KG1 (cell line): ENCODE measurements around the gene NHLRC1.

Experiments
- DNase-seq: peaks from one replicate; lab custom pipeline; 2025; lab: John Stamatoyannopoulos, UW

Gene NHLRC1

DNA sequence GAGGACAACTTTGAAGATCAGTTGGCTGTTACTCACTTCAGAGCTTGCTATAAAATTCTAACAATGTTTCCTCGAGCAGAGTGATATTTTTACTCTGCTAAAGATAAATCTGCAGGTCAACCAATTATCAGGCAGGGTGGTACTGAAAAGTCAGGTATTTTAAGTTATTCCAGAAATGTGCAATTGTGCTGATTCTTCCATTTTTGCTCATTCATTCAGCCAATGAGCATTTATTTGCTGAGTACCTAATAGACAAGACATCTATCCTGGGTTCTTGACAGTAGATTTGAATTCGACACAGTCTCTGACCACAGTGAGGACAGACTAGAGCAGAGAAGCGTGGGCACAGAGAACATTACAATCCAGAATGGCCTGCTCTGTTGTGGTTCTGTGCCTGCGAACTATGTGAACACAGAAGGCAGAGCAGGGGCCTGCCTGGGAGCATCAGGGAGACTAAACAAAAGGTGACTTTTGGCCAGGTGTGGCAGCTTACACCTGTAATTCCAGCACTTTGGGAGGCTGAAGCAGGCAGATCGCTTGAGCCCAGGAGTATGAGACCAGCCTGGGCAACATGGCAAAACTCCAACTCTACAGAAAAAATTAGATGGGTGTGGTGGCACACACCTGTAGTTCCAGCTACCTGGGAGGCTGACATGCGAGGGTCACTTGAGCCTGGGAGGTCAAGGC lies 17.6 kb upstream of the NHLRC1 start:
- DNase-seq, result no peak

DNA sequence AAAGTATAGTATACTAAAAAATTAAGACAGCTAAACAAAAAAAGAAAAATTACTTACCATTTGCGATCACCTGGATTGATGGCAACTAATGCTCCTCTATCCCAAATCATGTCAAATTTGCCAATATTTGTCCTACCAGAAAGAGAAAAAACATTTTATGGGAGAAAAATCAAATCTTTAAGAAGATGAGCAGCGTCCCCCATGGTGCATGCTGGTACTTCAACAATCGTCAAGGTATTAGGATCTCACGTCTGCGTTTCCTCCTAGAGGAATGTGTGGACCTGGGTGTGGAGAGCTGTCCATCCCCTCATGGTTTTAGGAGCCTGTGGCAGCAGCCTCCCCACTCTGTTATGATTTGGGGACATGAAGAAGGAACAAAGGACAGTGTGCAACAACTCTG lies 16.4 kb upstream of the NHLRC1 start:
- no peak for DNase-seq

DNA sequence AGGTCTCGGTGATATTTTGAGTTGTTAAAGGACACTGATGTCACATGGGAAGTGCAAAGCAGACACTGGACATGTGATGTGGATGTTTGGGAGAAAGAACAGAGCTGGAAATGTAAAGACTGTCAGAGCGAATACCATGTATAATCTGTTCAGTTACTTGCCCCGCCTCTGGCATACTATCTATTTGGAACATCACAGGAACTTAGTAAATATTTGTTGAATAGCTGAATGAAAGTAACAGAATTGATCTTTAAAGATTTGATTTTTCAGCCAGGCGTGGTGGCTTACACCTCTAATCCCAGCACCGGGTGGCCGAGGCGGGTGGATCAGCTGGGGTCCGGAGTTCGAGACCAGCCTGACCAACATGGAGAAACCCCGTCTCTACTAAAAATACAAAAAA lies 13.8 kb upstream of the NHLRC1 start:
- no peak for DNase-seq

DNA sequence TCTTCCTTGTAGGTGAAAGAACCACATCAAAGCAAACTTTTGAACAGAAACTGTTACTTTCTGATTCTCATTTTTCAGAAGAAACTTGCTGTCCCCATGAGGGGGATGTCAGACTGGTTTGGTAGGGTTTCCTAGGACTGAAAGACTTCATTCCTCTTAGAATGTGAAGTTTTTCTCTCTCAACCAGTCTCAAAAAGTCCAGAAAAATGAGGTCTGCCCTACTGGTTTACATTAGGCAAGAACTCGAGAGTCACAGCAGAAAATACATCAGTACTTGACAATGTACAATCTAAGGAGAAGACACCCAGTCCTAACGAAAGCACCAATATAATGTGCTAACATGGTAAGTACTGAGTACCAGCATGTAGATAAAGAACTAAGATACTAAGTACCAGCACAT lies 12.7 kb upstream of the NHLRC1 start:
- DNase-seq, result no peak

DNA sequence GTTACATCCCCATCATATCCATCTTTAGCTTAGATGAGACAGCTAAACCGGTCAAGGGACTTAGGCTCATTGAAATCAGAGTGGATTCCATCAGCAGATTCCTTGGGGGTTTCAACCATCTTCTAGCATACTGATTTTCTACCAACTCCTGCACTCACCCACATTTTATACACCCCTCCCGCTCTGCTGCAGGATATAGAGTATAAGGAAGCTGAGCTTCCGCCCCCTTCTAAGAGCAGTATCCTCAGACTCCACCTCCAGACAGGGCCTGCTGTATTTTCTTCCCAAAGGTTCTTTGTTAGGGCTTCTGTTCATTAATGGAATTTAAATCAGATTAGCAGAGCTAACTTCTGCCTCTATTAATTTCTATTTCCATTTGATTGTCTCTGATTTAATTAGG lies 9.9 kb upstream of the NHLRC1 start:
- DNase-seq, result no peak

DNA sequence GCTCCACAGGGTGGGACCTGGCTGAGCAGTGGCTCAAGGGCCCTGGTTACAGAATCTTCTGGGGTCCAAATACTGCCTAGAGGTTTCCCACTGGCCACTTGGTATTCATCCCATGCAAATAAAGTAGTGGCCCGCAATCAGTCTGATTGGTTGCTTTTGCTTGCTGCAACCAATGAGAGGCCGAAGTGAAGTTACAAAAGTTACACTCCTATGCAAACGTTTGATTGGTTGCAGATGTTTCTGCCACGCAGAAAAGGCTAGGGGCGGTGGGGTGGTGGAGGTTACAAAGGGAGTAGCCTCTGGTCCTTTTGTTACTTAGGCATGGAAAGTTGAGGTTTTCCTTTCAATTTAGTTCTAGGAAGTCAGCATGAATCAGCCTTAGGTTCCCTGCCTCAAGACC lies 3.6 kb upstream of the NHLRC1 start:
- DNase-seq, result no peak

DNA sequence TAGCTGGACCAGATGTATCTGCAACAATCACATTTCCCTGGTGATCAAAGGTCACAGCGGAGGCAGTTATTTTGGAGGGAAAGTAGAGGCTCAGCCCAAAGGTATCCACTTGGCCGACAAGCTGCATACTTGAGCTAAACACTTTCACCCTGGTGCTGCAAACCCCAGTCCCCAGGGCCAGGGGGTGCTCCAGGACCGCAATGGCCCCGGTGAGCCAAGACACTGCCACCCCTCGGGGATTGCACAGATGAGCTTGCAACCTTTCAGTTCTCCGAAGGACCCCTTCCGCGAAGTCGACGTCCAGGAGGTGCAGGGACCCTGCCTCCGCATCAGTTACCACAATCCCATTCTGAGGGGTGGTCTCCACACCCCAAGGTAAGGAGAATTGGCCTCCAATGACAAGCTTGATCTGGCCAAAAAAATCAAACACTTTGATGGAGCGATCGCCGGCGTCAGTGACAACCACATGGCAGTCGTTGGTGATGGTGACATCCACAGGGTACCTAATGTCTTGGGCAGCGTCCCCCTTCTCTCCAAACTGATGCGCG lies 823 bp downstream of the NHLRC1 start:
- DNase-seq, result no peak

DNA sequence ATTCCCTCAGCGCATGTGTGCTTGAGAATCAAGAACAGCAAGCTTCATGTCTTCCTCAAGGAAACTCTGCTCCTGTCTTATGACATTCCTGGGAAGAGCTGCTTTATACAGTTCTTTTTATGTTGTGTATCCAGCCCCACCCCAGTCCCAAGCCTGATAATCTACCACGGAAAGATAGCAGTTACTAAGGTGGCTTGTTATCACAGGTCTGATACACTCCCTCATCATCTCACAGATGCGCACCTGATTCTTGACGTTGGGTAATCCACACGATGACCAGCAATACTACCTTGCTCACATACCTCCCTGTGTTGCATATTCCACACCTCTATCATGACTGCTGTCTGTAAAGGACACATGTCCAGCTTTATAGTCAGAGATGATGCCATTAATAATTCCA lies 3.2 kb downstream of the NHLRC1 start:
- no peak for DNase-seq

DNA sequence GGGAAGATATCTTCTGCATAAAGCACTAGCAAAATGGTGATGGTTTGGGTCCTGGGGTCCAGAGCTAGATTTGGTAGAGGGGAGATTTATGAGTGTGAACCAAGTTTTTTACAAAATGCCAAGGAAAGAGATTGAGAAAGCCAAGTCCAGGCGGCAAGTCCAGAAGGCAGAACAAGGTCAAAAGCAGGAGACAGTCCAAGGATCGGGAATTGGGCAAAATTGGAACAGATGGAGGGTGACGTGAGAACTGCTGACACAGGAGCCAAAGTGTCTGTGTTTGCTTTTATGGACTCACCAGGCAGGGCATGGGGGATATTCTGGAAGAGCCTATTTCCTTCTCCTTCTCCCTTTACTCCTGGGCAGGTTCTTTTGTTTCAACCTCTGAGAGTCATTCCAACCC lies 4.1 kb downstream of the NHLRC1 start:
- no peak for DNase-seq

DNA sequence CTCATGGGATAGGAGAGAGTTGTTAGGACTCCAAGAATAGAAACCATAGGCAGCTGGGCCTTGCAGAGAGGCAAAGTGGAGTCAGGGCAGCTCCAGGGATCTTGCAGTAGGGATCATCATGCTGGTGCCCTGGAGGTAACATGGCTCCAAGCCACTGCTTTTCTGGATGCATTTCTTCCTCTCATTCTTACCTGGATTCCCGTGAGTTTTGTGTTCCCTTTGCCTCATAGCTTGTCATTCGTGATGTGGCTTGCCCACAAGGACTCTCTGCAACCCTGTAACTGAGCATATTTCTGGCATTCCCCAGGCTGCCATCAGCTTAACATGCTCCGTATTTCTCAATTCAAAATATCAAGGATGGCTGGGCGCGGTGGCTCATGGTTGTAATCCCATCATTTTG lies 5.3 kb downstream of the NHLRC1 start:
- no peak for DNase-seq

DNA sequence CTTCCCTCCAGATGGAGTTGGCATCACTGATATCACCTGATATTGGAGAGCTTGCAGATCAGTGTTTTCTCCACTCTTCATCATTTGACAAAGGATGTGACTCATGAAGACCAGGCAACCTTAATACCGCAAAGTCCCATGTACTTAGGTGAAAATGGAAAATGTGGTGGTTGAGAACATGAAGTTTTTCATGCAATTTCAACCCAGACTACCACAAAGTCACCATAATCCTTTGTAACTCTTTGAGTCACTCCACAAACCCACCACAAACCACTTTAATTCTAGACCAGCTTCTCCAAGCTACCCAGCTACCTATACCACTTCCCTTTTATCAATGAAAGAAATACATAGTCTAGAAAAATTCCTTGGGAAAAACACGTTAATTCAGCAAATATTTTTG lies 7.1 kb downstream of the NHLRC1 start:
- no peak for DNase-seq

DNA sequence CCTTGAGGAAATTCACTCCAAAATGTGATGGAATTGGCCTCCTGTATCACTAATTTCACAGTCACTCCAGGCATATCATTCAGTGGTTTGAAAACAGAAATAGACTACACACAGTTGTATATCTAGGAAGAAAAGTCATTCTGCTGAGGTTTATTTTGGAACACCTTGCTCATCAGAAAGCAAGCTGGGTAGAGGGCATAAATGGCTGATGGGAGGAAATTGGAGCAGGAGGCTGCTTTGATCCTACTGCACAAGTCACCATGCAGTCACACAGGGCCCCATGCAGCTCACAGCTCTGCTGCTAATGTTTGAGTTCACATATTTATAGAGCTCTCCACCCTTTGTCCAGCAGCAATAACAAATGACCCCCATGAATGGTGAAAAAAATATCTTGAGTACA lies 12.3 kb downstream of the NHLRC1 start:
- DNase-seq, result no peak

DNA sequence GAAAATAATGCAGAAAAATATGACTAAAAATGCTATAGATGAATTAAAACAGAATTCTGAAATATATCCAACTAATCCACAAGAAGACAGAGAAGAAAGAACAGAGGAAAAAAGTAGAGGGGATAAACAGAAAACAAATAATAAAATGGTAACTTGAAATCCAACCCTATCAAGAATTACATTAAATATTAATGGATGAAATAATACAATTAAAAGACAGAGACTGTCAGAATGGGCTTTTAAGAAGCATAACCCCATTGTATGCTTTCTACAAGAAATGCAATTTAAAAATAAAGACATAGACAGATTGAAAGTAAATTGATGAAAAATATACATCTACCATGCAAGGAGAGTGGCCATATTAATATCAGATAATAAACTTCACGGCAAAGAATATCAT lies 15.4 kb downstream of the NHLRC1 start:
- no peak for DNase-seq

DNA sequence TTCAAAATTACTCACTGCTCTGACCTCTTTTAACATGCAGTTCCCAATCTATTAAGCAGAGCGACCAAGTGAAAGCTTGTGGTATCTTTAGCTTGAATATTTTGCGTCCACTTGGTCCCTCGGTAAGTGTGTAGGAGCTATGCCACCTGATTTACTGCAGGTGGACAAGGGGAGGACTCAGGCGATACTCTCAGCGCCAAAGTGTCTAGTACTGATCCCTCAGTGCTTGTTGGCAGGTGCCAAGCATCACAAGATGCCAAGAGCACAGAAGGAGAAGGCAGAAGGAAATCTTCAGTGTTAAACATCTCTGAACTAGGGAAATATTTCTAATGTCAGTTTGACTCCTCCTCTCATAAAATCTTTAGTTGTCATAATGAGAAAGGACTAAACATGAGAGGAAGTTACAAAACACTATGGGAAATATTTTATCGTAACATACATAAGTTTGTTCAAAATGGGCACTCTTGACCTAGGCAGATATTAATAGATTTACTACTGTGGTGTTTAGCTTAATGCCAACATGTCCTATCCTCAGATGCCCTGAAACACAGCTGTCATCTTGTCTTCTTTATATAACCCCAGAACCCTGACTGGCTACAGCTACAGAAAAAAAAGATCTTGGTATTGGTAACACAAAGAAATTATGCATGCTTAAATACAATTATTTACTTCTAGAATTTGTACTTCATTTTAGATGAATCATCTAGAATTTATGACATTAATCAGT lies 19.5 kb downstream of the NHLRC1 start:
- DNase-seq, result no peak

DNA sequence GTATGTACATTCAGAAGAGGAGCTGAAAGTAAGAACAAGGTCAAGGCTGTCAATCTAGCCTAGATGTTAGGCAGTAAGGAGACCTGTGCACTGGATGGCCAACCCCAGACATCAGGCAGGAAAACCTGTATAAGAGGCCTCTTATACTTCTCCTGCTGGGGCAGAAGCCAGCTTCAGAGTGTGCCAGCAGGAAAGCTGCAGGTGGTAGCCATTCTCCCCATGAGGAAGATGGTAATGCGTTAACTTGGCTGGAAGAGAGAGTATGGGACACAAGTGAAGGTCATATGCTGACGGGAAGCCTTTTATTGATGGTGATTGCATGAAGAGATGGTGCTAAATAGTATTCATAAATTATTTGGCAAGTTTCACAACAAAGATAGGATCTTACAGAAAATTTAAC lies 20.6 kb downstream of the NHLRC1 start:
- DNase-seq, result no peak

DNA sequence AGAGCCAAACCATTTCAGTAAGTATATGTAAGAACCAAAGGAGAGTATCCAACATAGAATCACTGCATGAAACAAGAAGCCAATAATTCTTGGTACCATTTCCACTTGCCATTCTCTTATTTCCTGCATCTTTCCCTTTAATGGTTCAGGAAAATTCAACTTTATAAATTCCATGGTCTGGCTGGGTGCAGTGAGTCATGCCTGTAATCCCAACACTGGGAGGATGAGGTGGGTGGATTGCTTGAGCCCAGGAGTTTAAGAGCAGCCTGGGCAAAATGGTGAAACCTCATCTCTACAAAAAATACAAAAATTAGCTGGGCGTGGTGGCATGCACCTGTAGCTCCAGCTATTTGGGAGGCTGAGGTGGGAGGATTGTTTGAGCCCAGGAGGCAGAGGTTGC lies 21.2 kb downstream of the NHLRC1 start:
- DNase-seq, result no peak

DNA sequence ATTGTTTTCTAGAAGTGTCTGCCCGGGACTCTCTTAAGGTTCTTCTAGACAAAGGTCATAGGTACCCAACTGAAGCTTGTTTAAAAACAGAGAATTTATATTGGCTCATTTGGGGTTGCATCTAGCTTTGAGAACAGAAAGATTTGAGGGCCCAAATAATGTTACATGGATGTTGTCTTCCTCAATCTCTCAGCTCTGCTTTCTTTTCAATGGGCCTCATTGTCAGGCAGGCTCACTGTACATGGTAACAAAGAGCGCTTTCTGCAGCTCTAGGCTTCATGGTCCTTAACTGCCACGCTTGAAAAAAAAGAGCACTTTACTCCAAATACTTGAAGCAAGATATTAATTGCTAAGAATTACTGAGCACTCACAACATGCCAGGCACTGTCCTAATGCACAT lies 22.2 kb downstream of the NHLRC1 start:
- no peak for DNase-seq

DNA sequence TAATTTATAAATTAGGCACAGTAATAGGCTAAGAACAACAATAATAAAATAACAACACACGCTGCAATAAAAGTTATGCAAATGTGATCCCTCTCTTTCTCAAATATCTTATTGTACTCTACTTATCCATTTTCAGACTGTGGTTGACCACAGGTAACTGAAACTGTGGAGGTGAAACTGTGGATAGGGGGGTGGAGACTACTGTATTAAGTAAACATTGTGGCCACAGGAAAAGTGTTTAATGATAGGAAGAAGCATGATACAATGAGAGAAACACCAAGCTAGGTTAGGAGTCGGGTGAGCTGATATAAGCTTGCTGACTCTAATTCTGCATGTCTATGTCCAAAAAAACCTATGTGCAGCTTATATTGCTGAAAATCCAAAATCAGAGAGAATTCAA lies 23.0 kb downstream of the NHLRC1 start:
- DNase-seq, result no peak

DNA sequence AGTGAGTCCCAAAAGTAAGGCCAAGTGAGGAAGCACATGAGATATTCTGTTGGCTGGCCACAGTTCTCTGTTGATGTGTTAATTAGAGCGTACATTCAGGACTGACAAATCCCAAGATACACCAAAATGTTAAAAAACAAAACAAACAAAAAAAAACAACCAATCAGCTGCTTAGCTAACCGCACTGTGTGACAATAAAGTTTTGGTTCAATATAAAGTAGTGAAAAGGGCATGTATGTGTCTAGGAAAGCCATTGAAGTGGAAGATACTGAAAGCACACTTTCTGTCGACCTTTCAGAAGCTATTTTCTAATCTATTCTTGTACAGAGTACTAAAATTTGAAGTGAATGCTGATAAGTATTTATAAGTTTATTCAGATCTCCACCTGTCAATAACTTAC lies 26.1 kb downstream of the NHLRC1 start:
- no peak for DNase-seq

DNA sequence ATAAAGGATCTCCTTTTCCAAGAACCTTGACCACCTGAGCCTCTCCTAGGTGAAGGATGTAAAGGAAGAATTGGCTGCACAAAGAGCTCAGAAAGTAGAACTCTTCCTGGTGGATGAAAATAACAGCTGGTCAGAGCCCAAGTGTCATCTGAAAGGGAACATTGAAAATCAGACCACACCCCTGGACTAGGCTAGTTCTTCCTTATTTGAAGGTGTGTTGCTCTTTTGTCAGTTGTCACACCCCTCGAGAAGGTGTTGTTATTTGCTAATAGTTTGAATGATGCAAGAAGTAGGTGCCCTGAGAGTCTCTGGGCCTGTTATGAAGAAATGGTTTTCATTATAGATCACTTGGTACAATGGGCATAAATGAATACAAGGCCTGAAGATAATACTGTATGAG lies 31.1 kb downstream of the NHLRC1 start:
- DNase-seq, result no peak

DNA sequence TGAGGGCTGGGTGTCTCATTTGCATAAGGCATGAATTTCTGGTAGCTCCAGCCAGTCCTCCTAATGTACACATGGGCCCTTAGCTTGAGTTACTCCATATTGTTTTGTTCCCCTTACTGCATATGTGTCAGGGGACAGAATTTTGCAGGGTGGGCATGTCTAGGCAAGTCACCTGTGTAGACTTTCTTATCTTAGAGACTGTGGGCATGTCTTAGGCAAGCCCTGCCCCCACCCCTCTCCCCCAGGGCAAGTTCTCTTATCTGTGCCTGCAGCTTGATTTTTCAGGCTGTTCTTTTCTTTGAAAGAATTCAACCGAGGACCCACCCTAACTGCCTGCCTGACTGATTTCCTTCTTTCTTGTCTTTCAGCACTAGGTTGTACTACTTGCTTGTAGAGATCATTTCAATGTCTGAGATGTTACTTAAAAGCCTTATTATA lies 32.1 kb downstream of the NHLRC1 start:
- no peak for DNase-seq

DNA sequence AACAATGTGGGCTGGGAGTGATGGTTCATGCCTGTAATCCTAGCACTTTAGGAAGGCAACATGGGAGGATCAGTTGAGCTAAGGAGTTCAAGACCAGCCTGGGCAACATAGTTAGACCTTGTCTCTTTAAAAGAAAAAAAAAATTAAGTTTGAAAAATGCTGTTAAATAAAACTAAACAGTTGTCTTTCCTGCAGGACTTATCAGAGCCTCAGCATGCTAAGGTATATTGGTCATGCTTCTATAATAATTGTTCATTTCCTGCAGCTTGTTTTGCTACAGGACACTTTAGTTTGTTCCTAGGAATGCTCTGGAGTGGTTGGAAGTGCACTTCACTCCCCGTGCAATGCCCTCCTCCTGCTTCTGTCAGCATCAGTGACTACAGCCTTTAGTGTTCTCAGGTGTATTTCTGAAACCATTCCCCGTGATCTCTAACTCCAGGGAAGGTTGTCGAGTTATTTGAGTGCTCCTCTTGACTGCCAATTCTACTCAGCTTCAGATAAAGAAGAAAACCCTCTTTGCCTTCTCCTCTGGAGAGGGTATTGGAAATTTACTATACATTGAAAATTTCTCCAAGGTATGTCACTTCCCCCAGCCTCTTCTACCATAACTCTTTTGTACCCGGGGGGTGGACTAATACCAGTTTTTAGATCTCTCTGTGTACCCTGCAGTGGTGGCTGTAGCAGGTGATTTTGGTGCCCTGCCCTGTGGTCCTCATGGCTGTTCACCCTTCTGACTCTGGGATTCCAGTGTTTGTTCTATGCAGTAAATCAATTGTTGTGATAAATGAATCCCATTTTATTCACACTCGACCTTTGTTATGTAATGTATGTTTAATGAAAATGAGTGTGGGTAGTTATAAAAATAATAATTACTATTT lies 33.8 kb downstream of the NHLRC1 start:
- DNase-seq, result no peak
